ENCODE data around the gene REV1. TPM values are rescaled to one million over a fixed set of nuclear protein-coding genes. Genes with fewer than 3 reads are reported as not detected.
A peak's percentile ranks its signal among the peaks of the same experiment; 100 is the strongest.
"Not testable (repeated sequence)": the region's sequence is repeated elsewhere in the genome, so short reads cannot be mapped to it uniquely, and the experiment has no call there.

The REV1 gene
- total RNA-seq, 1 experiment from 2014 or later = 11.7 TPM

- no peaks in the 10 kb centered on the region for H3K27me3 ChIP-seq
- DNase-seq = no peak
These were observed 1.0 kb upstream of the REV1 start for GRCh38 chr2:99490623-99491461.

GRCh38 chr2:99489063-99489760, 605 bp downstream of the REV1 start:
- Histone ChIP-seq H3K36me3 (peaks cover 6% of the 10 kb centered on the region), H3K4me3 (peak overlapping the region; percentile 80), H3K9me3 (no peaks in the 10 kb centered on the region), H3K27me3 (no peaks in the 10 kb centered on the region)
- peak; percentile 52 for DNase-seq

More at GRCh38 chr2:99490623-99491461, 1.0 kb upstream of the REV1 start:
- H3K4me3 ChIP-seq = peak overlapping the region; percentile 80
- no peaks in the 10 kb centered on the region for H3K36me3 ChIP-seq
- no peaks in the 10 kb centered on the region for H3K9me3 ChIP-seq

GRCh38 chr2:99488539-99489062, 1.2 kb downstream of the REV1 start:
- peaks cover 6% of the 10 kb centered on the region for H3K36me3 ChIP-seq
- no peaks in the 10 kb centered on the region for H3K9me3 ChIP-seq
- no peak for DNase-seq
- H3K27me3 ChIP-seq = no peaks in the 10 kb centered on the region
- peak overlapping the region; percentile 80 for H3K4me3 ChIP-seq

DNA sequence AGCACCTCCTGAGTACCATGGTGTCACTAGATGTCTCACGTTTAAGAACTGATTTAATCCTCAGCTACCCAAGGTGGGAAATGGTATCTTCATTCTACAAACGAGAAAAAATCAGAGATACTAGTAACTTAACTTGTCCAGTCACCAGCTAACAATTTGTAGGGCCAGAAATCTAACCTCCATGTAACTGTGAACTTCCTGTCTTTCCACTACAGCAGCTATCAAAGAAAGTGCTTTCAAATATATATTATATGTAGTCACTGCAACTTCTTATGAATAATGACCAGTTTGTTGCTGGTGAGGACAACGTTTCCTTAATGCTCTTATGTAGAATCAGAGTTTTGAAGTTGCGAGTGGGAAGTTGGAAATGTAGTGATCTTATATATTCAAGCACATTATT, 1.9 kb downstream of the REV1 start:
- Histone ChIP-seq H3K9me3 (no peaks in the 10 kb centered on the region), H3K4me3 (peak overlapping the region; percentile 80; the same call in 1 of the 2 replicates), H3K36me3 (peaks cover 6% of the 10 kb centered on the region), H3K27me3 (no peaks in the 10 kb centered on the region)
- no peak for DNase-seq

DNA sequence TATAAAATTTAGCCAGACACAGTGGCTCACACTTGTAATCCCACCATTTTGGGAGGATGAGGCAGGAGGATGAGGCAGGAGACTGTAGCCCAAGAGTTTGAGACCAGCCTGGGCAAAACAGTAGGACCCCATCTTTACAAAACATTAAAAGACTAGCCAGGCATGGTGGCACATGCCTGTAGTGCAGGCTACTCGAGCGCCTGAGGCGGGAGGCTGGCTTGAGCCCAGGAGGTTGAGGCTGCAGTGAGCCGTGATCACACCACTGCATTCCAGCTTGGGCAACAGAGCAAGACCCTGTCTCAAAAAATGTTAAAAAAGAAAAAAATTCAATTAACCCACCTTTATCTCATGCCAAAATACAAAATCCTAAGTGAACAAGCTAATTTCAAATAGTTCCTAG, 4.0 kb downstream of the REV1 start:
- Histone ChIP-seq H3K36me3 (peaks cover 14% of the 10 kb centered on the region), H3K4me3 (no peak overlapping the region), H3K9me3 (no peaks in the 10 kb centered on the region), H3K27me3 (no peaks in the 10 kb centered on the region)
- DNase-seq = no peak

GRCh38 chr2:99485411-99485810, 4.4 kb downstream of the REV1 start:
- DNase-seq = no peak
- H3K4me3 ChIP-seq = no peak overlapping the region
- peaks cover 14% of the 10 kb centered on the region for H3K36me3 ChIP-seq
- no peaks in the 10 kb centered on the region for H3K27me3 ChIP-seq
- H3K9me3 ChIP-seq = no peaks in the 10 kb centered on the region

DNA sequence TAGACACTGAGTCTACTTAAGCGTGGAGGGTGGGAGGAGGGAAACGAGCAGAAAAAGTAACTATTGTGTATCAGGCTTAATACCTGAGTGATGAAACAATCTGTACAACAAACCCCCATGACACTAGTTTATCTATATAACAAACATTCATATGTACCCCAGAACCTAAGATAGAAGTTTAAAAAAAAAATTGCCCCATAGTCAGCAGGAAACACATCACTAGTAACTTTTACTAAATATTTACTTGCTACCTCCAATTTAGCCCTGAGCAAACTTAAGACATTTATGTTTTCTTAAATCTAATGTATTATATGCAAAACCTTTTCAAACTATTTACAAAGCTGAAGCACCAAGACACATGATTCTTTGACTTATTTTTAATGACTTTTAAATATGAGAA, 5.6 kb downstream of the REV1 start:
- DNase-seq = no peak
- H3K9me3 ChIP-seq = no peaks in the 10 kb centered on the region
- no peaks in the 10 kb centered on the region for H3K27me3 ChIP-seq
- peaks cover 14% of the 10 kb centered on the region for H3K36me3 ChIP-seq
- H3K4me3 ChIP-seq = no peak overlapping the region

- H3K4me3 ChIP-seq = no peak overlapping the region
- H3K36me3 ChIP-seq = peaks cover 14% of the 10 kb centered on the region
- H3K27me3 ChIP-seq = no peaks in the 10 kb centered on the region
- H3K9me3 ChIP-seq = no peaks in the 10 kb centered on the region
- no peak for DNase-seq
These were observed 7.9 kb downstream of the REV1 start for GRCh38 chr2:99481941-99482340.

DNA sequence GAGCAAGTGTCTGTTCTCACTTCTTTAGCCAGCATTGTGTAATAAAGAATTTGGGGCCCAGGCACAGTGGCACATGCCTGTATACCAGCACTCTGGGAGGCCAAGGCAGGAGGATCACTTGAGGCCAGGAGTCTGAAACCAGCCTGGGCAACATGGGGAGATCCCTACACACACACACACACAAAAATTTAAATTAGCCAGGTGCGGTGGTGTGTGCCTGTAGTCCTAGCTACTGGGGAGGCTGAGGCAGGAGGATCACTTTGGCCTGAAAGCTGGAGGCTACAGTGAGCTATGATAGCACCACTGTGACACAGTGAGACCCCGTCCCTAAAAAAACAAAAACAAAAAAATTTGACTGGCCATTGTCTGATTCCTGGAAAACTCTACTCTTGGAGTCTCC, 8.3 kb downstream of the REV1 start:
- H3K9me3 ChIP-seq = no peaks in the 10 kb centered on the region
- no peak overlapping the region for H3K4me3 ChIP-seq
- H3K36me3 ChIP-seq = peaks cover 14% of the 10 kb centered on the region
- no peak for DNase-seq
- H3K27me3 ChIP-seq = no peaks in the 10 kb centered on the region

DNA sequence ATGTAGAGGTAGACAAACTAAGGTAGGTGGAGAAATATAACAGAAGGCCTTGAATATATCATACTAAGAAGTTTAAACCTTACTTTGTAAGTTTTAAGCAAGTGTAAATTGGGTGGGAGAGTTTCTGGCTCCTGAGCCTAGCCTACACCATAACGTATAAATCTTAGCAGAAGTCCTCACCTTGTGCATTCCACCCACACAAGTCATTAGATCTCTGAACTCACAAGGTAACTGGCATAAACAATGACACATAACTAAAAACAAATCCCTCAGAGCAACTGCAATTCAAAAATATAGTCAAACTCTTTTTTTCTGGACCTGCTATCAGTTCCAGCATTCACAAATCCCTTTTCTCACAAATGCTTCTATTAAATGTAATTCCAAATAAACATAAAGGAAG, 9.4 kb downstream of the REV1 start:
- Histone ChIP-seq H3K4me3 (no peak overlapping the region), H3K27me3 (no peaks in the 10 kb centered on the region), H3K9me3 (no peaks in the 10 kb centered on the region), H3K36me3 (peaks cover 13% of the 10 kb centered on the region)
- DNase-seq = no peak

- Histone ChIP-seq H3K36me3 (peaks cover 8% of the 10 kb centered on the region), H3K27me3 (no peaks in the 10 kb centered on the region), H3K4me3 (no peak overlapping the region), H3K9me3 (no peaks in the 10 kb centered on the region)
- no peak for DNase-seq
These were observed 11.2 kb downstream of the REV1 start for GRCh38 chr2:99478632-99479031.

- H3K9me3 ChIP-seq = no peaks in the 10 kb centered on the region
- H3K36me3 ChIP-seq = peaks cover 7% of the 10 kb centered on the region
- H3K27me3 ChIP-seq = no peaks in the 10 kb centered on the region
- H3K4me3 ChIP-seq = no peak overlapping the region
- no peak for DNase-seq
These were observed 12.8 kb downstream of the REV1 start for GRCh38 chr2:99477054-99477453.

DNA sequence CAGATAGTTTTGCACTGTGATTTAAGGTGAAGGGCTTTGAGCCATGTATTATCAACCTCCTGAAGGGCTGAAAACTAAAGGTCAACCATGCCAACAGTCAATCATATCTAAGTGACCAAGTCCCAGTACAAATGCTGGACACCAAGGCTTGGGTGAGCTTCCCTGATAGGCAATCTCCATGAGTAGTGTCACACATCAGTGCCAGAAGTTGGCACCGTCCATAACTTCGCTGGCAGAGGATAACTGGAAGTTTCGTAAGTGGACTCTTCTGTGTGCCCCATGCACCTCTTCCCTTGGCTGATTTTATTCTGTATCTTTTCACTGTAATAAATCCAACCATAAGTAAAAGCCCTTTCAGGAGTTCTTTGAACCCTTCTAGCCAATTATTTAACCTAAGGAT, 13.2 kb downstream of the REV1 start:
- no peaks in the 10 kb centered on the region for H3K27me3 ChIP-seq
- no peaks in the 10 kb centered on the region for H3K9me3 ChIP-seq
- peaks cover 5% of the 10 kb centered on the region for H3K36me3 ChIP-seq
- no peak for DNase-seq
- no peak overlapping the region for H3K4me3 ChIP-seq

DNA sequence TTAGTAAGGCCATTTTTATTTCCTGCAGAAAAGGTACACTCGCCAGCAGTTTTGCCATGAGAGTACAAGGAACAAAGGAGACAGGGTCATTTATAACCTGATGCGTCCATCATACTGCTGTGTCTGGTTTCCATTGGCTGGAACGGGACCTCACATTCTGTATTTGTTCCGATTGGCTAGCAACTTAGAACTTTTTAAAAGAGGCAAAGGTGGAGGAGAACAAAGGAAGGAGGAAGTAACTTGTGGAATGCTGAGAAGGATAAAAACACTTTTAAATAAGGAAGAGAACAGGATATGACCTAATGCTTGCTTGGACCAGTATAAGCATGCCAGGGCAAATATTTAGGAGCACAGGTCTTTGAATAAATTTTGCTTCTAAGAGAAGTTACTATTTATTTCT, 14.7 kb downstream of the REV1 start:
- H3K36me3 ChIP-seq, DNase-seq, H3K27me3 ChIP-seq, H3K9me3 ChIP-seq, H3K4me3 ChIP-seq: not testable (repeated sequence)

DNA sequence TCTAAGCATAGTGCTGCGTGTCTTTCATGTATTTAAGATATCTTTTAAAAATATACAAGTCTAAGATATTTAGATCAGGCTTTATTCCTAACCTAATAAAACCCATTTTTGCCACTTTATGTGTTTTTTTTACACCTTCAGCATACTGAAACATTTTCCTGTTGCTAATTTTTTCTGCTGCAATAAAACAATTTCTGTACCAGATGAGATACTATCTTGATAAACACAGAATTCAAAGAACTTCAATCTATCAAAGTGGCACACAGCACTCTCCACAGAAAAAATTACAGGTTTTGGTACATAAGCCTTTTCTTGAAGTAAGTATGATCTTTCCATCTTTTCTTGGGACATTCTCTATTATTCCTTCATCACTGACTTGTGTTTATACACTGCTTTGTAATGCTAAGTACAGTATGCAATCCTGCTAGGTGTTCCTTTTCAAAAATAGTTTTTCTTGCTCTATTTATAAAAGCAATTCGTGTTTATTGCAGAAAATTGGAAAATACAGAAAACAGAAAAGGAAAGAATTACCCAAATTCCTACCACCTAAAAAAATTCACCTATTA, 16.2 kb downstream of the REV1 start:
- H3K4me3 ChIP-seq = no peak overlapping the region
- no peaks in the 10 kb centered on the region for H3K27me3 ChIP-seq
- H3K9me3 ChIP-seq = no peaks in the 10 kb centered on the region

GRCh38 chr2:99472600-99472960, 17.2 kb downstream of the REV1 start:
- no peaks in the 10 kb centered on the region for H3K9me3 ChIP-seq
- H3K27me3 ChIP-seq = no peaks in the 10 kb centered on the region
- H3K36me3 ChIP-seq = peaks cover 15% of the 10 kb centered on the region
- H3K4me3 ChIP-seq = no peak overlapping the region
- DNase-seq = no peak

More for the DNA sequence above, 16.2 kb downstream of the REV1 start:
- H3K36me3 ChIP-seq = peaks cover 12% of the 10 kb centered on the region
- no peak for DNase-seq

Data from MG63 (cell line).